ENCODE results near the gene GDF2.

The GDF2 gene

DNA sequence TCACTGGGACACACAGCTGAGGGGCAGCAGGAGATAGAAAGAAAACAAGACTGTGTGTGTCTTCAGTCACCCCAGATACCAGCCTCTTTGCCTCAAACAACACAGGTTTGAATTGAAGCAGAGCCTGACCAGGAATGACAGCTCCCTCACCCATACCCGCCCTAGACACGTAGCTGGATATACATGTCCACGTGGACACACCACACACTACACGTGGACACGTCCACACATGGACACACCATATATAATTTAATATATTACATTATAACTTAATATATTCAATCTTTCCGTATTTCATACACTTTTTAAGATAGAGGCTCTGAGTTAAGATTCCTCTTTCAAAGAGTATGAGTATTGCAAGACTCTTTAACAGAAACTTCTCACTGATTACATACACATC lies 11.3 kb downstream of the GDF2 start:
- no peak for DNase-seq (ENCODE audit: low read depth)

DNA sequence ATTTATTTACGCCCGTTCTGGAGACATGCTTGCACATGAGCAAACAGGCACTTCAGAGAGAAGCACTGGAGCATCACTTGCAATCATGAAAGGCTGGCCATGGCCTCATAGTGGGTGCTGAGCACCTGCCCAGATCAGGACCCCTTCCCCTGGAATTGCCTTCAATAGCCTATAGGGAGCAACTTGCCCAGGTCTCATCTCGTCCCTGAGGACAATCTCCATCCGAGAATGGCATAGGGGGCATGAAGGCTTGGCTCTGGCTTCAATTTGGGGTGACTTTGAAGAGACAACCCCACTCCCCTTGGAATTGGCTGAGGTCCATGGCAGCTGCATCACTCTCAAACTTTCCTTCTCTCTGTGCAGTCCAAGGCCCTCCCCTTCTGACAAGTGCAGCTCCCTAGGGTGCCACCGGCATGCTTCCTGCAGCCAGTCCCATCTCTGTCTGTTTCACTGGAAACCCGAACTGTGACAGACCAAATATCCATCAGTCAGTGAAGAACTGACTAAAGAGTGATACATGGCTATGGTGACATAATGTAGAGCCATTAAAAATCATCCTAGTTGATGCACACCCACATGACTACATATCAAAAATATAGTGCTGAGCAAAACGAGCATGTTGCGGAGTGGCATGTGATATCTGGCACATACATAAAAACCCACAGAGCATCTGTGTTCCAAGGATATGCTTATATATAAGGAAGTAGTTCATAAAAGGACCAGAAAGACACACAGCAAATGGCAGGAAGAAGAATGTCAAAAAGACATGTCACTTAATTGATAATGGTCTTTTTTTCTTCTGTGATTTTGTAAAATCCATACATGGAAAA lies 12.4 kb downstream of the GDF2 start:
- DNase-seq (ENCODE audit: low read depth): no peak

DNA sequence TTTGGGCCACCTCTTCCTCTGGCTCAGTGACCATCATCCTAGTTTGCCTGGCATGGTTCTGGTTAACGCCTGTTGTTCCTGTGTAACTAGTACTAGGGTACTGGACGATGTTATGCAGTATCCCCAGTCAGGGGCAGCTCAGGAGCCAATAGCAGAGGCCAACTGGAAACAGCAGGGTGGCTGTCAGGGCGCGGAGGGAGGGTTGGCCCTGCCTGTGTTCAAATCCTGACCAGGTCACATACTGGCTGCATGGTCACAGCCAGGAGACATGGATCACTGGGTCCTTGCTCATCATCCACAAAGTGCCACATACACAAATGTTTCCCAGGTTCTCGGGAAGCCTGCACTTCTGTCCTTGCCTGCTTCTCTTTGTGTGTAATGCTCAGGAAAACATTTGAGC lies 13.7 kb downstream of the GDF2 start:
- DNase-seq (ENCODE audit: low read depth): no peak

GRCh38 chr10:47336387-47337134 lies 14.3 kb downstream of the GDF2 start:
- no peak for DNase-seq (ENCODE audit: low read depth)

DNA sequence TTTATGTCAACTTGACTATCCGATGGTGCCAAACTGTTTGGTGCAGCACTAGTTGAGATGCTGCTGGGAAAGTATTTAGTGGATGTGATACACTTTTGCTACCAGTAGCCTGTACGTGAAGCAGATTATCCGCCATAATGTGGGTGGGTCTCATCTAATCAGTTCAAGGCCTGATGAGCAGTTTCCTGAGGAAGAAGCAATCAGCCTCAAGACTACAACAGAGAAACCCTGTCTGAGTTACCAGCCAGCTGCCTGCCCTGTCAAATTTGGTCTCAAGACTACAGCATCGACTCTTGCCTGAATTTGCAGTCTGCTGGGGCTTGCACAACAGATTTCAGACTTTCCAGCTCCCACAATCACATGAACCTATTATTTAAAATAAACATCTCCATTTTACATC lies 15.1 kb downstream of the GDF2 start:
- DNase-seq (ENCODE audit: low read depth): no peak

DNA sequence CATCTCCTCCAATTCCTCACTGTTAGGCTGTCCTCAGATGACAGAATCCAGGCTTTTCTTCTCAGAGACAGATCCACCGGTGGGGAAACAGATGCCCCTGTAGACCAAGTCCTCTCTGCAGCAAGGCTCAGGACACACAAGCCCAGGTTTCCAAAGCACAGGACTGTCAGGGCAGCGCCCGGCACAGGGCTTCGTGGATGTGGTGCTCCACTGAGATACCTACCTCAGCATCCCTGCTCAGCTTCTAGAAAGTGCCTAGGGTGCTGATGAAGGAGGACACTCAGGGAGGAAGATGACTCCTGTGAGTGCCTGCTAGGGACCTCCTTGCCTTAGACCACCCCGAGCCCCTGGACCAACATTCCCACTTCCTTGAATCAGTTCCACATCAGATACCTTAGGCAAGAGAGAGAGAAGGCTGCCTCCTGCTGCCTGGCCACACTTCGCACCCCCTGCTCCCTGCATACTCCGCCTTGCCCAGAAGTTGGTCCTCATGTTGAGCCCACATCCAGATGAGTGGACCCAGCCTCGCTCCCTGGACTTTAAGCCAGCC lies 17.0 kb downstream of the GDF2 start:
- no peak for DNase-seq (ENCODE audit: low read depth)

DNA sequence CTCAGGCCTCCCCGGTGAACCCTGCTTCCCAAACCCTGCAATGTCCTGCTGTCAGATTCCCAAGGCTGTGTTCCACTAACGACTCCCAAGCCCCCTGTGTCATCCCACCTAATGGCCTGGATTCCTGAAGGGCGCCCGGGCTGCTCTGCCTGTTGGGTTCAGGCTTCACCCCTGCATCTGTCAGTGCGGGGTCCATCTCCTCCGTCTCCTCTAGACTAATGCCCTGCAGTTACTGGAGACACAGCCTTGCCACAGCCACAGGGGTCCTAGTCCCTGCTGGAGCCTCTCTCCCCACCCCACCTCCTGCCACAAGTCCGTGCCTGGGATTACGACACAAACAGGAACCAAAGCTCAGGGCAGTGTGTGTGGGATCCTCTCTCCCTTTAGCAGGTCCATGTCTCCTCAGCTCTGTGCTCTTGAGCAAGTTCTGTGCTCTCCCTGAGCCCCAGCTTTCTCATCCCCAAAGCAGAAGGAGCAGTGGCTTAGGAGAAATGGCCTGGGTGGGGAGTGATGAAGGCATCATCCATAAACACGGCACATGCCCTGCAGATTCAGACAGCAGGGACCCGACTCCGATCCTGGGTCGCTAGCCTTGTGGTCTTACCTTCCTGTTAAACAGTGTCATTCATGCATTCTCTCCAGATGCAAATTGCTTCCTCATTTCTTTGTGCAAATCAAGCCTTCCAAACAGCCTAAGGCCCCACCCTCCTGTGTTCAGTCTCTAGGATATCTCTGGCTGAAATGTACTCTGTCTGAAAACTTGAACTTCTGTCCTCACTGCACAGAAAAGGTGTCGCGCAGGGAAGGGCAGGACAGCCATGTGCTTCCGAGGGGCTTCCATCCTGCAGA lies 17.7 kb downstream of the GDF2 start:
- DNase-seq (ENCODE audit: low read depth): no peak

DNA sequence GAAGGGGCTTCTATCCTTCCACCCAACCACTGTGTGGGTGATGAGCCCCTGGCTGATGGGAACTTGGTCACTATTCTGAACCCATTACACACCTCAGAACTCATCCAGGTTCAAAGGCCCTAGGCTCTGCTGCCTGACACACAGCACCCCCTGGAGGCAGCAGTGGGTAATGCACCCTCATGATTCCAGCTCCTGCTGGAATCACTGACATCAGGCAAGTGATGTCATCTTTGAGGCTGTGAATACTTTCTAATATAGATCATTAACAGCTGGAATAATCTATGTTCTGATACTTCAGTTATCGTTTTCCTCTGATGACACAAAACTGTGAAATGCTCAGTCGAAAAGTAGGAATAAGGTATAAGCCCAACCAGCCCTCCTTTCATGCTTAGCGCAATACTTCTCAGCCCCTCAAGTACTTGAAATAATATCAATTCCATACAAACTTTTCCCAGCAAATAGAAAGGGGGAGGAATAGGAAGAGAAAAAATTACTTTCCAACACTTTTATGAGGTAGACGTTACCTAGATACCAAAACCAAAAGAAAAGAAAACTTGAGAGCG lies 18.4 kb downstream of the GDF2 start:
- DNase-seq (ENCODE audit: low read depth): peak; percentile 47

DNA sequence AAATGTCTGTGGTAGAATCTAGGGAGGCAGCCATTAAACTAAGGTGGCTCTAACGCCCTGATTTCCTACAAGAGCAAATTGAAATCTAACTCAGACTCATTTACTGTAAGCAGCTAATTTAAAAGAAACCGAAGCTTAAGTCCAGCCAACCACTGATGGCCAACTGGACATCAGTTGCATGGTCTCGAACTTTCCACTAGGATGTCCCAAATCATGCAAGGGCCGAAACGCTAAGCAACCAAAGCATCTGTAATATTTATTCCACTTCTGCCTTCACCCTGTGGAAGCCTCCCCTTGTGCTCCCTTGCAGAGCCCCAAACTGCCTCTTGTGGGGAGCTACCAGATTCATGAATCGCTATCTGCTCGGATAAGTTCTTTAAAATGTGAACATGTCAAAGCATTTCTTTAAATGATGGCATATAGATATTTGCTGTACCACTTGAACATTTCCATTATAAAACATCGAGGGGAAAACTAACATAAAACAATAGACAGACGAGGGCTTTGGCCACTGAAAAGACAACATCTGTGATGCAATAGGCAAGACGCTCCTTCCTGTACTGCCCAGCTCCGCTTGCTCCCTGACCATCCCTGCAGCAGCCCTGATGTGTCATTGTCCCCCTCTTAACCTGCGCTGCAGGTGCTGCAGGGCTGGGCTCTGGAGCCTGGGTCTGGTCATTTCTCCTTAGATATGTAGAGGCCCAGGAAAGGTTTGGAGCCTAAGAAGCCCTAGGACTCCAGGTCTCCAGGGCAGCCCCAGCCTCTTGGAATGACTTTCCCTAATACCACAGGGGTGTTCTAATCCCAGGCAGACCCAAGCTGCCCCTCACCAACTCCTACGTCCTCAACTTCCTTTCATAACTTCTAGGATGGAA lies 23.0 kb downstream of the GDF2 start:
- DNase-seq (ENCODE audit: low read depth): no peak

DNA sequence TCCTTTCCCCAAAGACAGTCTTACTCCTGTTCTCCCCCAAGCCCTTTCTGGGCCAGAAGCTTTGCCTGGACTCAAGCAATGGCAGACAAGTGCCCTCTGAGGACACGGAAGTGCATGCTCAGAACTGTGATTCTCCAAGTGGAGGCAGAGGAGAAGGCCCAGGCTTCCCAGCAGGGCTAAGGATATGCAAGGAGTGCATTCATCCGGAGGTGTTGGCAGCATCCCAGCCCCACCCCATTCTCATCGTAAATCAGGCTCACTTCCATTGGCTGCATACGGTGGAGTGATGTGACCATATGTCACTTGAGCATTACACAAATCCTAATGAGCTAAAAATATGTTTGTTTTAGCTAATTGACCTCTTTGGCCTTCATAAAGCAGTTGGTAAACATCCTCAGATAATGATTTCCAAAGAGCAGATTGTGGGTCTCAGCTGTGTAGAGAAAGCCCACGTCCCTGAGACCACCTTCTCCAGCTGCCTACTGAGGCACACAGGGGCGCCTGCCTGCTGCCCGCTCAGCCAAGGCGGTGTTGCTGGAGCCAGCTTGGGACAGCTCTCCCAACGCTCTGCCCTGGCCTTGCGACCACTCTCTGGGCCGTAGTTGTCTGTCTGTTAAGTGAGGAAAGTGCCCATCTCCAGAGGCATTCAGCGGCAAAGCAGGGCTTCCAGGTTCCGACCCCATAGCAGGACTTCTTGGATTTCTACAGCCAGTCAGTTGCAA lies 24.5 kb downstream of the GDF2 start:
- DNase-seq (ENCODE audit: low read depth): no peak

DNA sequence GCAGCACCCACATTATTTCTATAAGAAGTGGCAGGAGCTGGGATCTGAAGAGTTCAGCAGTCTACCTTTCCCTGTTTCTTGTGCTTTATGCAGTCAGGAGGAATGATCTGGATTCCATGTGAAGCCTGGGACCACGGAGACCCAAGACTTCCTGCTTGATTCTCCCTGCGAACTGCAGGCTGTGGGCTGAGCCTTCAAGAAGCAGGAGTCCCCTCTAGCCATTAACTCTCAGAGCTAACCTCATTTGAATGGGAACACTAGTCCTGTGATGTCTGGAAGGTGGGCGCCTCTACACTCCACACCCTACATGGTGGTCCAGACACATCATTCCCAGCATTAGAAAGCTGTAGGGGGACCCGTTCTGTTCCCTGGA lies 25.0 kb downstream of the GDF2 start:
- DNase-seq (ENCODE audit: low read depth): no peak

GRCh38 chr10:47348138-47348651 lies 25.9 kb downstream of the GDF2 start, which contains the start of gene RBP3:
Gene RBP3, plus strand, starts transcription at chr10:47348363. Its CDS starts 122 bp downstream, at chr10:47348485.
- no peak for DNase-seq (ENCODE audit: low read depth)

DNA sequence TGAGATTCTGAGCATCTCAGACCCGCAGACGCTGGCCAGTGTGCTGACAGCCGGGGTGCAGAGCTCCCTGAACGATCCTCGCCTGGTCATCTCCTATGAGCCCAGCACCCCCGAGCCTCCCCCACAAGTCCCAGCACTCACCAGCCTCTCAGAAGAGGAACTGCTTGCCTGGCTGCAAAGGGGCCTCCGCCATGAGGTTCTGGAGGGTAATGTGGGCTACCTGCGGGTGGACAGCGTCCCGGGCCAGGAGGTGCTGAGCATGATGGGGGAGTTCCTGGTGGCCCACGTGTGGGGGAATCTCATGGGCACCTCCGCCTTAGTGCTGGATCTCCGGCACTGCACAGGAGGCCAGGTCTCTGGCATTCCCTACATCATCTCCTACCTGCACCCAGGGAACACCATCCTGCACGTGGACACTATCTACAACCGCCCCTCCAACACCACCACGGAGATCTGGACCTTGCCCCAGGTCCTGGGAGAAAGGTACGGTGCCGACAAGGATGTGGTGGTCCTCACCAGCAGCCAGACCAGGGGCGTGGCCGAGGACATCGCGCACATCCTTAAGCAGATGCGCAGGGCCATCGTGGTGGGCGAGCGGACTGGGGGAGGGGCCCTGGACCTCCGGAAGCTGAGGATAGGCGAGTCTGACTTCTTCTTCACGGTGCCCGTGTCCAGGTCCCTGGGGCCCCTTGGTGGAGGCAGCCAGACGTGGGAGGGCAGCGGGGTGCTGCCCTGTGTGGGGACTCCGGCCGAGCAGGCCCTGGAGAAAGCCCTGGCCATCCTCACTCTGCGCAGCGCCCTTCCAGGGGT lies 26.6 kb downstream of the GDF2 start:
- DNase-seq (ENCODE audit: low read depth): no peak

DNA sequence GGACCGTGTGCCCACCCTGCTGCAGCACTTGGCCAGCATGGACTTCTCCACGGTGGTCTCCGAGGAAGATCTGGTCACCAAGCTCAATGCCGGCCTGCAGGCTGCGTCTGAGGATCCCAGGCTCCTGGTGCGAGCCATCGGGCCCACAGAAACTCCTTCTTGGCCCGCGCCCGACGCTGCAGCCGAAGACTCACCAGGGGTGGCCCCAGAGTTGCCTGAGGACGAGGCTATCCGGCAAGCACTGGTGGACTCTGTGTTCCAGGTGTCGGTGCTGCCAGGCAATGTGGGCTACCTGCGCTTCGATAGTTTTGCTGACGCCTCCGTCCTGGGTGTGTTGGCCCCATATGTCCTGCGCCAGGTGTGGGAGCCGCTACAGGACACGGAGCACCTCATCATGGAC lies 27.3 kb downstream of the GDF2 start:
- no peak for DNase-seq (ENCODE audit: low read depth)

DNA sequence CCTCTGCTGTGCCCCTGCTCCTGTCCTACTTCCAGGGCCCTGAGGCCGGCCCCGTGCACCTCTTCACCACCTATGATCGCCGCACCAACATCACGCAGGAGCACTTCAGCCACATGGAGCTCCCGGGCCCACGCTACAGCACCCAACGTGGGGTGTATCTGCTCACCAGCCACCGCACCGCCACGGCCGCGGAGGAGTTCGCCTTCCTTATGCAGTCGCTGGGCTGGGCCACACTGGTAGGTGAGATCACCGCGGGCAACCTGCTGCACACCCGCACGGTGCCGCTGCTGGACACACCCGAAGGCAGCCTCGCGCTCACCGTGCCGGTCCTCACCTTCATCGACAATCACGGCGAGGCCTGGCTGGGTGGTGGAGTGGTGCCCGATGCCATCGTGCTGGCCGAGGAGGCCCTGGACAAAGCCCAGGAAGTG lies 27.7 kb downstream of the GDF2 start:
- DNase-seq (ENCODE audit: low read depth): no peak

GRCh38 chr10:47350671-47351640 lies 28.7 kb downstream of the GDF2 start:
- no peak for DNase-seq (ENCODE audit: low read depth)

DNA sequence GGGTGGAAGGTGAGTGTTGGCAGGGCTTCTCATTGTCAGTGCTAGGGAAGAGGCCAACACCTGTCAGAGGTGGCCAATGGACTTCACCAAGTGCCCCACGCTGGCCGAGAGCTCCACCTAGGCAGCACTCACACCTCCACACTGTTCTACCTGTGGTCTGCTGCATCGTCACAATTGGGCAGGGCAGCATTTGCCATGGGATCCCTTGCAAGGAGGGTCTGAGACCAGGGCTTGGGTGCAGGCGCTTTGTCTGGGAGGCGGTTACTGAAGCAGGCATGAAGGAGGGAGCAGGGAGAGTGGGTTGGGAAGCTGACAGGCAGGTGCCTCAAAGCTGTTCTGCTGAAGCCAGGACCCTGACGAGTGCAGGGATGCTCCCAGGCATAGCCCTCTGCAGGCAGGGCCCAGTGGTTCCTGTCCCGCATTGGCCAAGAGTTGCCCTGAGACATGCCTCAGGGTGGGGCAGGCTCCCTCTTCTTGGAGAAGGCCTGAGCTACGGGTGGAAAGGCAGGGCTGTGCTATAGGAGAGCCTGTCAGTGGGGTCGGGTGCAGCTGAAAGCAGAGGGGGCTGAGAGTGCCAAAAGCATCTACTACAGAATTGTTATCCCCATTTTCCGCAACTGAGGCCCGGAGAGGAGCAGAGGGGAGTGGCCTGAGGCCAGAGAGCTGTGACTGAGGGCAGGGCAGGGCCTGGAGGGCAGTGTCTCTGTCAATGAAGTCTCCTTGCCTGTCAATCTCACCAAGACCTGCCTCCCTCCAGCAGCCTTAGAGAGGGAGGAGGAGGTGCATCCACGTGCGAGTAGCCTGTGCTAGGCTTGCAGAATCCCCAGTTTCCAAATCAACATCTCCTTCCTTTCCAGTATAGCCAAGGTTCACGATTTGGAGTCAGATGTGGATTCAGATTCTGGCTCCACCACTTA lies 29.9 kb downstream of the GDF2 start:
- no peak for DNase-seq (ENCODE audit: low read depth)
